CD4-positive, alpha-beta T cell (primary cell): ENCODE results near the gene P3H3. TPM values are rescaled to one million over a fixed set of nuclear protein-coding genes. Genes with fewer than 3 reads are reported as not detected.

Source experiments
- ATAC-seq: fragments of 200-7000 bp; cut with Tn5 transposase; one replicate; pipeline ENCODE4 v1.10.0; 2022; ENCODE audit warnings: mild to moderate bottlenecking; ENCODE audit not compliant: poor library complexity
- CTCF ChIA-PET: fragments of 350-600 bp; sonication (Branson Sonifier 250); formaldehyde crosslinking; loops from one replicate; lab custom pipeline; 2021; ENCODE audit warnings: antibody characterized with exemption, inconsistent platforms; lab: Charles Lee
- POLR2A ChIA-PET: fragments of 350-600 bp; sonication (Branson Sonifier 250); formaldehyde crosslinking; loops from one replicate; lab custom pipeline; 2021; ENCODE audit warnings: antibody characterized with exemption, inconsistent platforms; lab: Charles Lee
- DNase-seq, 14 experiments: peaks; one replicate each; pipeline ENCODE4 v3.0.0-alpha.2; 2013 to 2020; ENCODE audit warnings: mixed read lengths in 2 of 14
- H3K27ac ChIP-seq, 2 donors: one replicate each; pipeline versions ENCODE4 v1.5.1 to v1.7.0; 2013; ENCODE audit warnings: low read length in 2 of 2, low read depth in 1 of 2, mild to moderate bottlenecking in 1 of 2
- H3K27me3 ChIP-seq, 2 experiments: 1 replicate in 1 of 2; 2 replicates in 1 of 2; pipeline versions ENCODE4 v1.6.1 to v1.7.0; 2013; ENCODE audit warnings: low read length in 2 of 2, control low read depth in 1 of 2, mild to moderate bottlenecking in 1 of 2, moderate library complexity in 1 of 2; ENCODE audit not compliant: insufficient read depth in 2 of 2, control insufficient read depth in 1 of 2
- H3K36me3 ChIP-seq: one replicate; pipeline ENCODE4 v1.6.1; 2013; ENCODE audit warnings: low read length, control low read depth; ENCODE audit not compliant: insufficient read depth
- H3K4me1 ChIP-seq: one replicate; pipeline ENCODE4 v1.6.1; 2013; ENCODE audit warnings: low read length, control low read depth; ENCODE audit not compliant: insufficient read depth
- H3K4me3 ChIP-seq: one replicate; pipeline ENCODE4 v1.5.1; 2013; ENCODE audit warnings: mild to moderate bottlenecking, low read length, moderate library complexity
- H3K9me3 ChIP-seq, 2 experiments: 1 replicate in 1 of 2; 2 replicates in 1 of 2; pipeline versions ENCODE4 v1.6.1 to v1.7.0; 2013; ENCODE audit warnings: low read length in 2 of 2, mild to moderate bottlenecking in 2 of 2, control low read depth in 1 of 2, moderate library complexity in 1 of 2; ENCODE audit not compliant: control insufficient read depth in 1 of 2, insufficient read depth in 1 of 2
- H3K27ac Mint-ChIP-seq: one replicate; pipeline ENCODE4 v1.8.0; 2020; ENCODE audit warnings: mixed read lengths
- H3K27me3 Mint-ChIP-seq: one replicate; pipeline ENCODE4 v1.8.0; 2021; ENCODE audit warnings: mixed read lengths
- H3K36me3 Mint-ChIP-seq: one replicate; pipeline ENCODE4 v1.8.0; 2021; ENCODE audit warnings: low read depth, mixed read lengths
- H3K4me1 Mint-ChIP-seq: one replicate; pipeline ENCODE4 v1.8.0; 2021; ENCODE audit warnings: low read depth, mixed read lengths
- H3K4me3 Mint-ChIP-seq: one replicate; pipeline ENCODE4 v1.8.0; 2020; ENCODE audit warnings: mild to moderate bottlenecking, mixed read lengths
- H3K9me3 Mint-ChIP-seq: one replicate; pipeline ENCODE4 v1.8.0; 2020; ENCODE audit warnings: mixed read lengths
- CTCF ChIP-seq: fragments of 200-600 bp; IDR thresholded peaks from one replicate; pipeline ENCODE4 v1.8.0; 2022; ENCODE audit warnings: antibody characterized with exemption, mild to moderate bottlenecking
- intact Hi-C, 2 experiments: fragments of 100-400 bp; cut with DNase I in 1 of 2; cut with micrococcal nuclease in 1 of 2; formaldehyde crosslinking; loops; one replicate each; pipeline versions ENCODE4 v1.15.1 to v1.9.0; 2023 to 2025; cut with DNase I, micrococcal nuclease
- total RNA-seq, 174 experiments: library from RNA in 2 of 174; stranded (reverse) in 2 of 174; gene quantifications; one replicate each; pipeline ENCODE4 v1.2.3 and lab custom pipeline; 2021 to 2026

P3H3 gene
- total RNA-seq, 2 experiments from 2014 or later, result 2.5 to 4.1 TPM

GRCh38 chr12:6809056-6809455 is 19.2 kb upstream of the P3H3 start:
- peaks cover 27% of the 10 kb centered on the region for H3K4me1 Mint-ChIP-seq
- Histone ChIP-seq H3K4me1 (peaks cover 8% of the 10 kb centered on the region), H3K4me3 (no peak overlapping the region), H3K36me3 (peaks cover 43% of the 10 kb centered on the region), H3K27ac (no peak overlapping the region), H3K9me3 (no peaks in the 10 kb centered on the region), H3K27me3 (no peaks in the 10 kb centered on the region)
- H3K27me3 Mint-ChIP-seq, result no peaks in the 10 kb centered on the region
- no peak for ATAC-seq
- peak overlapping the region; percentile 13 for H3K27ac Mint-ChIP-seq
- no peaks in the 10 kb centered on the region for H3K9me3 Mint-ChIP-seq
- H3K4me3 Mint-ChIP-seq, result no peak overlapping the region
- intact Hi-C loops, result loop anchor here in 1 of 2 experiments (2.0 kb wide), 1 partner anchor 16 kb away; no protein-coding TSS in a partner anchor
- POLR2A ChIA-PET, result interaction anchor here (0.7 to 1.2 kb wide), 2 partner anchors 20 to 55 kb away, joined by 3 read pairs; partner anchors contain the start of gene CD4
- DNase-seq, result peak in 1 of 14 experiments; percentile 1
- CTCF ChIA-PET, result interaction anchor here (0.7 to 1.0 kb wide), 3 partner anchors 26 to 155 kb away, joined by 3 to 5 read pairs (median 4); no protein-coding TSS in a partner anchor
- peaks cover 67% of the 10 kb centered on the region for H3K36me3 Mint-ChIP-seq
- no peak for TF ChIP-seq CTCF

GRCh38 chr12:6810758-6811157 is 17.4 kb upstream of the P3H3 start:
- intact Hi-C loops, result no loop called here
- Histone ChIP-seq H3K4me1 (peaks cover 8% of the 10 kb centered on the region), H3K9me3 (no peaks in the 10 kb centered on the region), H3K36me3 (peaks cover 51% of the 10 kb centered on the region), H3K4me3 (no peak overlapping the region), H3K27me3 (no peaks in the 10 kb centered on the region), H3K27ac (no peak overlapping the region)
- Mint-ChIP-seq H3K4me1 (peaks cover 24% of the 10 kb centered on the region), H3K27ac (peak overlapping the region; percentile 53), H3K4me3 (peak overlapping the region; percentile 7), H3K27me3 (no peaks in the 10 kb centered on the region), H3K36me3 (peaks cover 68% of the 10 kb centered on the region), H3K9me3 (no peaks in the 10 kb centered on the region)
- ATAC-seq (peak; percentile 17), DNase-seq (no peak)
- ChIA-PET CTCF (interaction anchor here (1.1 kb wide), 1 partner anchor 18 kb away, joined by 3 read pairs; no protein-coding TSS in a partner anchor), POLR2A (interaction anchor here (0.6 to 1.9 kb wide), 6 partner anchors 10 to 45 kb away, joined by 3 to 6 read pairs (median 3); partner anchors contain the start of genes CD4 and PTMS)
- TF ChIP-seq CTCF, result no peak

GRCh38 chr12:6813363-6813762 is 14.8 kb upstream of the P3H3 start:
- CTCF ChIA-PET, result no interaction called here
- H3K4me3 ChIP-seq, result no peak overlapping the region
- H3K4me3 Mint-ChIP-seq, result no peak overlapping the region

More at GRCh38 chr12:6813363-6813762, 14.8 kb upstream of the P3H3 start:
- DNase-seq (no peak), ATAC-seq (no peak)
- peaks cover 71% of the 10 kb centered on the region for H3K36me3 Mint-ChIP-seq
- intact Hi-C loops, result no loop called here
- no peaks in the 10 kb centered on the region for H3K27me3 ChIP-seq
- no peaks in the 10 kb centered on the region for H3K9me3 Mint-ChIP-seq
- H3K27ac ChIP-seq, result no peak overlapping the region
- H3K4me1 ChIP-seq, result peaks cover 8% of the 10 kb centered on the region
- no peaks in the 10 kb centered on the region for H3K9me3 ChIP-seq
- no peak overlapping the region for H3K27ac Mint-ChIP-seq
- H3K4me1 Mint-ChIP-seq, result peaks cover 24% of the 10 kb centered on the region
- peaks cover 62% of the 10 kb centered on the region for H3K36me3 ChIP-seq
- POLR2A ChIA-PET, result interaction anchor here (0.7 kb wide), 1 partner anchor 149 kb away, joined by 3 read pairs; no protein-coding TSS in a partner anchor
- TF ChIP-seq CTCF, result no peak
- H3K27me3 Mint-ChIP-seq, result no peaks in the 10 kb centered on the region
